ENCODE results near the gene SOX10.

GRCh38 chr22:37925767-37926166 lies 58.6 kb downstream of the SOX10 start:
- no peak for TF ChIP-seq CHD2 (IDR thresholded peaks at IDR 0.05; ENCODE audit: low read depth, low read length)
- TF ChIP-seq CBX1 (IDR thresholded peaks at IDR 0.05; ENCODE audit: low read depth): no peak
- TF ChIP-seq ELF1 (CRISPR knock-in tag; IDR thresholded peaks at IDR 0.05): no peak
- TF ChIP-seq CTCF (CRISPR knock-in tag; IDR thresholded peaks at IDR 0.05): no peak

All from HepG2 (cell line).